Activated CD4-positive, alpha-beta T cell treated with anti-CD3 and anti-CD28 coated beads, Interleukin-2, amount 50 U/mL, for 48 hours (primary cell): ENCODE measurements around the gene MRPL33.
A peak's percentile ranks its signal among the peaks of the same experiment; 100 is the strongest.

Experiments
- DNase-seq, 2 experiments: peaks; one replicate each; pipeline ENCODE4 v3.0.0-alpha.2; 2020

MRPL33 gene

GRCh38 chr2:27771548-27772335 is at the start of gene MRPL33:
Gene MRPL33 (plus strand): TSS chr2:27771719. CDS start chr2:27771778, 59 bp downstream.
- peak; percentile 96 for DNase-seq

- no peak for DNase-seq
Measured at GRCh38 chr2:27721884-27722485, 49.5 kb upstream of the MRPL33 start.

- peak; percentile 34 to 54 for DNase-seq
Measured at GRCh38 chr2:27723372-27724144, 48.0 kb upstream of the MRPL33 start.

GRCh38 chr2:27724191-27724590 is 47.3 kb upstream of the MRPL33 start:
- DNase-seq, result no peak

- DNase-seq, result no peak
Measured at GRCh38 chr2:27724905-27725701, 46.4 kb upstream of the MRPL33 start.

GRCh38 chr2:27727257-27727656 is 44.3 kb upstream of the MRPL33 start:
- no peak for DNase-seq

- no peak for DNase-seq
Measured at GRCh38 chr2:27728081-27728858, 43.2 kb upstream of the MRPL33 start.

- DNase-seq, result no peak
Measured at GRCh38 chr2:27729198-27729597, 42.3 kb upstream of the MRPL33 start.

GRCh38 chr2:27729614-27730013 is 41.9 kb upstream of the MRPL33 start:
- no peak for DNase-seq

GRCh38 chr2:27730261-27730662 is 41.3 kb upstream of the MRPL33 start:
- DNase-seq, result no peak

GRCh38 chr2:27730980-27731691 is 40.4 kb upstream of the MRPL33 start:
- DNase-seq, result no peak

- DNase-seq, result no peak
Measured at GRCh38 chr2:27734305-27734704, 37.2 kb upstream of the MRPL33 start.

GRCh38 chr2:27735263-27735904 is 36.1 kb upstream of the MRPL33 start:
- peak; percentile 70 to 77 for DNase-seq

GRCh38 chr2:27736031-27736889 is 35.3 kb upstream of the MRPL33 start:
- no peak for DNase-seq

GRCh38 chr2:27736890-27737204 is 34.7 kb upstream of the MRPL33 start:
- DNase-seq, result no peak

GRCh38 chr2:27737676-27738348 is 33.7 kb upstream of the MRPL33 start:
- no peak for DNase-seq

GRCh38 chr2:27738349-27739057 is 33.0 kb upstream of the MRPL33 start:
- DNase-seq, result no peak

- DNase-seq, result no peak
Measured at GRCh38 chr2:27739058-27739373, 32.5 kb upstream of the MRPL33 start.

- no peak for DNase-seq
Measured at GRCh38 chr2:27741673-27742072, 29.8 kb upstream of the MRPL33 start.
